CD14-positive monocyte (primary cell): ENCODE results near the gene ITPRIP. TPM values are rescaled to one million over a fixed set of nuclear protein-coding genes. Genes with fewer than 3 reads are reported as not detected.

Source experiments
- DNase-seq, 3 donors: peaks; one replicate each; pipeline ENCODE4 v3.0.0-alpha.2; 2011 to 2022
- H2AFZ ChIP-seq: 2 replicates; pipeline ENCODE4 v1.6.0; 2012; ENCODE audit warnings: mild to moderate bottlenecking, low read depth, low read length, inconsistent platforms; ENCODE audit not compliant: insufficient read depth, poor library complexity, severe bottlenecking
- H3K27ac ChIP-seq, 2 donors: 1 replicate in 1 of 2; 2 replicates in 1 of 2; pipeline ENCODE4 v1.5.1; 2012 to 2013; ENCODE audit warnings: low read length in 2 of 2, control low read depth in 1 of 2, inconsistent platforms in 1 of 2, low read depth in 1 of 2, mild to moderate bottlenecking in 1 of 2
- H3K27me3 ChIP-seq, 2 donors: one replicate each; pipeline versions ENCODE4 v1.6.0 to v1.6.1; 2011 to 2013; ENCODE audit warnings: low read length in 2 of 2; ENCODE audit not compliant: control insufficient read depth in 2 of 2, insufficient read depth in 2 of 2
- H3K36me3 ChIP-seq, 2 donors: replicated peaks in 1 of 2; 1 replicate in 1 of 2; 2 replicates in 1 of 2; pipeline versions ENCODE4 v1.5.1 to v1.6.1; 2012 to 2013; ENCODE audit warnings: low read length in 2 of 2, control low read depth in 1 of 2, inconsistent platforms in 1 of 2, mild to moderate bottlenecking in 1 of 2; ENCODE audit not compliant: insufficient read depth in 2 of 2, control insufficient read depth in 1 of 2
- H3K4me1 ChIP-seq, 2 donors: 1 replicate in 1 of 2; 2 replicates in 1 of 2; pipeline versions ENCODE4 v1.5.1 to v1.6.1; 2012 to 2013; ENCODE audit warnings: low read length in 2 of 2, control low read depth in 1 of 2, inconsistent platforms in 1 of 2, mild to moderate bottlenecking in 1 of 2, moderate library complexity in 1 of 2; ENCODE audit not compliant: insufficient read depth in 2 of 2, control insufficient read depth in 1 of 2
- H3K4me2 ChIP-seq: replicated peaks from 2 replicates; pipeline ENCODE3; 2012; ENCODE audit warnings: low read length, moderate library complexity, mild to moderate bottlenecking; ENCODE audit not compliant: poor library complexity, severe bottlenecking; ENCODE audit errors: extremely low read depth
- H3K4me3 ChIP-seq, 3 experiments: fragments of 200-600 bp in 1 of 3; sonication (generic) in 1 of 3; replicated peaks in 1 of 3; 1 replicate in 2 of 3; 2 replicates in 1 of 3; pipeline ENCODE4 v1.5.1; 2011 to 2013; ENCODE audit warnings: low read length in 3 of 3, mild to moderate bottlenecking in 3 of 3, control low read depth in 2 of 3, low read depth in 2 of 3, inconsistent platforms in 1 of 3, moderate library complexity in 1 of 3
- H3K79me2 ChIP-seq: 2 replicates; pipeline ENCODE4 v1.6.0; 2012; ENCODE audit warnings: mild to moderate bottlenecking, control low read depth, inconsistent platforms, low read length, moderate library complexity; ENCODE audit not compliant: insufficient read depth
- H3K9ac ChIP-seq: 2 replicates; pipeline ENCODE4 v1.6.0; 2017; ENCODE audit warnings: low read length, mild to moderate bottlenecking; ENCODE audit not compliant: insufficient read depth, poor library complexity, severe bottlenecking
- H3K9me3 ChIP-seq, 2 donors: replicated peaks in 1 of 2; 1 replicate in 1 of 2; 2 replicates in 1 of 2; pipeline versions ENCODE4 v1.5.1 to v1.6.1; 2012 to 2013; ENCODE audit warnings: low read length in 2 of 2, control low read depth in 1 of 2; ENCODE audit not compliant: control insufficient read depth in 1 of 2, insufficient read depth in 1 of 2
- H4K20me1 ChIP-seq: 2 replicates; pipeline ENCODE4 v1.6.0; 2012; ENCODE audit warnings: mild to moderate bottlenecking, low read length, control low read depth, moderate library complexity; ENCODE audit not compliant: insufficient read depth
- H3K27ac Mint-ChIP-seq, 7 donors: one replicate each; pipeline ENCODE4 v1.8.0; 2020; ENCODE audit warnings: mild to moderate bottlenecking in 7 of 7, mixed read lengths in 7 of 7, moderate library complexity in 6 of 7, inconsistent platforms in 2 of 7
- H3K27me3 Mint-ChIP-seq, 3 donors: one replicate each; pipeline ENCODE4 v1.8.0; 2021 to 2022; ENCODE audit warnings: low read depth in 3 of 3, mild to moderate bottlenecking in 3 of 3, mixed read lengths in 3 of 3, moderate library complexity in 3 of 3, inconsistent platforms in 1 of 3
- H3K36me3 Mint-ChIP-seq, 2 donors: one replicate each; pipeline ENCODE4 v1.8.0; 2020; ENCODE audit warnings: mixed read lengths in 2 of 2, inconsistent platforms in 1 of 2, mild to moderate bottlenecking in 1 of 2
- H3K4me1 Mint-ChIP-seq: one replicate; pipeline ENCODE4 v1.8.0; 2020; ENCODE audit warnings: mild to moderate bottlenecking, mixed read lengths
- H3K4me3 Mint-ChIP-seq, 2 donors: one replicate each; pipeline ENCODE4 v1.8.0; 2020; ENCODE audit warnings: mild to moderate bottlenecking in 2 of 2, mixed read lengths in 2 of 2, moderate library complexity in 1 of 2
- H3K9me3 Mint-ChIP-seq, 7 donors: one replicate each; pipeline ENCODE4 v1.8.0; 2020 to 2022; ENCODE audit warnings: mixed read lengths in 7 of 7, mild to moderate bottlenecking in 6 of 7, moderate library complexity in 6 of 7, inconsistent platforms in 2 of 7
- WGBS: methylation state at CpG from one replicate; pipeline ENCODE4 v1.1.5; 2013; ENCODE audit warnings: missing lambda C conversion rate; ENCODE audit not compliant: insufficient coverage; 5-methylcytosine and 5-hydroxymethylcytosine counted together
- intact Hi-C, 2 donors: fragments of 100-400 bp; cut with micrococcal nuclease; formaldehyde crosslinking; loops; one replicate each; pipeline versions ENCODE4 v1.15.0 to v1.15.1; 2023
- polyA plus RNA-seq, 3 donors: library from polyadenylated mRNA; depleted of rRNA in 1 of 3; unstranded in 2 of 3; stranded (reverse) in 1 of 3; fragments of 300-500 nt in 2 of 3; fragments of >200 nt in 1 of 3; fragmentation: Illumina TruSeq in 2 of 3; gene quantifications; 1 replicate in 2 of 3; 2 replicates in 1 of 3; pipeline ENCODE4 v1.2.3, GENCODE V29; 2012 to 2021
- TF ChIP-seq, protein P1 (sequence below): fragments of 200-600 bp; IDR thresholded peaks from one replicate; pipeline ENCODE4 v1.8.0; 2022; ENCODE audit warnings: antibody characterized with exemption, mild to moderate bottlenecking

The ITPRIP gene
- polyA plus RNA-seq, 3 donors, result 27.5 to 76.6 (median 35.7) TPM

GRCh38 chr10:104264783-104265182 is 73.5 kb downstream of the ITPRIP start:
- Mint-ChIP-seq H3K27me3 (no peaks in the 10 kb centered on the region), H3K4me3 (no peak overlapping the region), H3K4me1 (peaks cover 47% of the 10 kb centered on the region), H3K9me3 (no peaks in the 10 kb centered on the region), H3K27ac (no peak overlapping the region), H3K36me3 (peaks cover 70 to 72% of the 10 kb centered on the region in 2 donors)
- peaks cover 83% of the 10 kb centered on the region for H3K79me2 ChIP-seq
- H4K20me1 ChIP-seq, result peaks cover 62% of the 10 kb centered on the region
- TF ChIP-seq, protein P1, sequence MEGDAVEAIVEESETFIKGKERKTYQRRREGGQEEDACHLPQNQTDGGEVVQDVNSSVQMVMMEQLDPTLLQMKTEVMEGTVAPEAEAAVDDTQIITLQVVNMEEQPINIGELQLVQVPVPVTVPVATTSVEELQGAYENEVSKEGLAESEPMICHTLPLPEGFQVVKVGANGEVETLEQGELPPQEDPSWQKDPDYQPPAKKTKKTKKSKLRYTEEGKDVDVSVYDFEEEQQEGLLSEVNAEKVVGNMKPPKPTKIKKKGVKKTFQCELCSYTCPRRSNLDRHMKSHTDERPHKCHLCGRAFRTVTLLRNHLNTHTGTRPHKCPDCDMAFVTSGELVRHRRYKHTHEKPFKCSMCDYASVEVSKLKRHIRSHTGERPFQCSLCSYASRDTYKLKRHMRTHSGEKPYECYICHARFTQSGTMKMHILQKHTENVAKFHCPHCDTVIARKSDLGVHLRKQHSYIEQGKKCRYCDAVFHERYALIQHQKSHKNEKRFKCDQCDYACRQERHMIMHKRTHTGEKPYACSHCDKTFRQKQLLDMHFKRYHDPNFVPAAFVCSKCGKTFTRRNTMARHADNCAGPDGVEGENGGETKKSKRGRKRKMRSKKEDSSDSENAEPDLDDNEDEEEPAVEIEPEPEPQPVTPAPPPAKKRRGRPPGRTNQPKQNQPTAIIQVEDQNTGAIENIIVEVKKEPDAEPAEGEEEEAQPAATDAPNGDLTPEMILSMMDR, result no peak
- H2AFZ ChIP-seq, result no peak overlapping the region
- no peak for DNase-seq
- H3K9ac ChIP-seq, result no peak overlapping the region
- H3K27ac ChIP-seq, result no peak overlapping the region
- H3K4me3 ChIP-seq, result no peak overlapping the region
- H3K4me1 ChIP-seq, result peaks cover 30 to 42% of the 10 kb centered on the region in 2 donors
- peaks cover 70 to 79% of the 10 kb centered on the region in 2 donors for H3K36me3 ChIP-seq
- H3K27me3 ChIP-seq, result no peaks in the 10 kb centered on the region
- WGBS, result 100% methylated on average over 1 of the region's 5 CpGs
- H3K9me3 ChIP-seq, result no peaks in the 10 kb centered on the region
- no peak overlapping the region for H3K4me2 ChIP-seq
- intact Hi-C loops, result loop anchor here in 1 of 2 donors (5.0 to 10.0 kb wide), 2 partner anchors 32 to 350 kb away; partner anchors contain the start of genes CFAP43 and STN1

GRCh38 chr10:104262055-104262454 is 76.2 kb downstream of the ITPRIP start:
- Mint-ChIP-seq H3K27ac (peak overlapping the region in 5 of 7 donors; percentile 45 to 94 (median 80)), H3K4me3 (no peak overlapping the region), H3K27me3 (no peaks in the 10 kb centered on the region), H3K9me3 (no peaks in the 10 kb centered on the region), H3K36me3 (peaks cover 86% of the 10 kb centered on the region in 2 donors), H3K4me1 (peaks cover 51% of the 10 kb centered on the region)
- Histone ChIP-seq H3K4me2 (no peak overlapping the region), H3K9me3 (no peaks in the 10 kb centered on the region), H3K36me3 (peaks cover 85 to 97% of the 10 kb centered on the region in 2 donors), H3K27ac (peak overlapping the region in 1 of 2 donors; percentile 81), H3K79me2 (peaks cover 93% of the 10 kb centered on the region), H3K9ac (no peak overlapping the region), H3K27me3 (no peaks in the 10 kb centered on the region), H4K20me1 (peaks cover 79% of the 10 kb centered on the region), H3K4me1 (peaks cover 39 to 46% of the 10 kb centered on the region in 2 donors), H3K4me3 (no peak overlapping the region), H2AFZ (no peak overlapping the region)
- TF ChIP-seq, protein P1, result no peak
- no peak for DNase-seq
- 100% methylated on average over 1 of the region's 5 CpGs for WGBS
- intact Hi-C loops, result loop anchor here in 1 of 2 donors (10.0 kb wide), 1 partner anchor 347 kb away; the partner anchor contains the start of gene STN1
